DOHH2 (cell line): ENCODE data around the gene PGF.

ENCODE experiments used
- EZH2phosphoT487 ChIP-seq: fragments of 200-600 bp; sonication (generic); IDR thresholded peaks from 2 replicates; pipeline ENCODE4 v1.6.1; 2017; ENCODE audit warnings: borderline replicate concordance, mild to moderate bottlenecking, antibody characterized with exemption, low read length, moderate library complexity, mixed read lengths
- TF ChIP-seq, protein P1 (sequence below): fragments of 200-600 bp; sonication (generic); IDR thresholded peaks from one replicate; pipeline ENCODE4 v1.5.1; 2014; ENCODE audit warnings: antibody characterized with exemption, mild to moderate bottlenecking, low read depth, low read length; ENCODE audit not compliant: poor library complexity, severe bottlenecking

GRCh38 chr14:74941676-74942097, 13.7 kb downstream of the PGF start:
- TF ChIP-seq, protein P1, sequence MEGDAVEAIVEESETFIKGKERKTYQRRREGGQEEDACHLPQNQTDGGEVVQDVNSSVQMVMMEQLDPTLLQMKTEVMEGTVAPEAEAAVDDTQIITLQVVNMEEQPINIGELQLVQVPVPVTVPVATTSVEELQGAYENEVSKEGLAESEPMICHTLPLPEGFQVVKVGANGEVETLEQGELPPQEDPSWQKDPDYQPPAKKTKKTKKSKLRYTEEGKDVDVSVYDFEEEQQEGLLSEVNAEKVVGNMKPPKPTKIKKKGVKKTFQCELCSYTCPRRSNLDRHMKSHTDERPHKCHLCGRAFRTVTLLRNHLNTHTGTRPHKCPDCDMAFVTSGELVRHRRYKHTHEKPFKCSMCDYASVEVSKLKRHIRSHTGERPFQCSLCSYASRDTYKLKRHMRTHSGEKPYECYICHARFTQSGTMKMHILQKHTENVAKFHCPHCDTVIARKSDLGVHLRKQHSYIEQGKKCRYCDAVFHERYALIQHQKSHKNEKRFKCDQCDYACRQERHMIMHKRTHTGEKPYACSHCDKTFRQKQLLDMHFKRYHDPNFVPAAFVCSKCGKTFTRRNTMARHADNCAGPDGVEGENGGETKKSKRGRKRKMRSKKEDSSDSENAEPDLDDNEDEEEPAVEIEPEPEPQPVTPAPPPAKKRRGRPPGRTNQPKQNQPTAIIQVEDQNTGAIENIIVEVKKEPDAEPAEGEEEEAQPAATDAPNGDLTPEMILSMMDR: no peak
- no peak for TF ChIP-seq EZH2phosphoT487
